Heart right ventricle (tissue), 16 donors: Measurements from ENCODE around the gene PRKCSH. TPM values are rescaled to one million over a fixed set of nuclear protein-coding genes. Genes with fewer than 3 reads are reported as not detected.

ENCODE experiments used
- ATAC-seq, 8 donors: fragments of 200-7000 bp; cut with Tn5 transposase; one replicate each; pipeline ENCODE4 v1.9.1; 2020; ENCODE audit warnings: mild to moderate bottlenecking in 8 of 8, moderate library complexity in 8 of 8, moderate number of reproducible peaks in 1 of 8
- DNase-seq, 2 donors: peaks; one replicate each; pipeline ENCODE4 v3.0.0-alpha.2; 2020
- H3K27ac ChIP-seq, 10 donors: fragments of 200-600 bp; sonication (generic) in 2 of 10; one replicate each; pipeline versions ENCODE4 v1.5.0 to v1.8.0; 2020 to 2022; ENCODE audit warnings: mild to moderate bottlenecking in 3 of 10
- H3K27me3 ChIP-seq, 7 donors: fragments of 200-600 bp; one replicate each; pipeline ENCODE4 v1.8.0; 2021 to 2022; ENCODE audit warnings: mild to moderate bottlenecking in 2 of 7
- H3K36me3 ChIP-seq, 9 donors: fragments of 200-600 bp; sonication (generic) in 1 of 9; one replicate each; pipeline versions ENCODE4 v1.5.0 to v1.8.0; 2020 to 2022; ENCODE audit warnings: mild to moderate bottlenecking in 2 of 9
- H3K4me1 ChIP-seq, 9 donors: fragments of 200-600 bp; sonication (generic) in 1 of 9; one replicate each; pipeline versions ENCODE4 v1.5.0 to v1.8.0; 2020 to 2022; ENCODE audit warnings: mild to moderate bottlenecking in 4 of 9
- H3K4me3 ChIP-seq, 10 donors: fragments of 200-600 bp; sonication (generic) in 2 of 10; one replicate each; pipeline versions ENCODE4 v1.5.0 to v1.8.0; 2020 to 2022; ENCODE audit warnings: mild to moderate bottlenecking in 7 of 10, moderate library complexity in 2 of 10
- H3K9me3 ChIP-seq, 11 donors: fragments of 200-600 bp in 10 of 11; sonication (generic) in 2 of 11; one replicate each; pipeline versions ENCODE4 v1.5.0 to v1.8.0; 2013 to 2022; ENCODE audit warnings: mild to moderate bottlenecking in 2 of 11, control low read depth in 1 of 11, moderate library complexity in 1 of 11
- CTCF ChIP-seq, 9 donors: fragments of 200-600 bp; sonication (generic) in 2 of 9; IDR thresholded peaks; one replicate each; pipeline versions ENCODE4 v1.5.0 to v1.8.0; 2021 to 2022; ENCODE audit warnings: antibody characterized with exemption in 9 of 9, mild to moderate bottlenecking in 5 of 9, moderate library complexity in 1 of 9
- WGBS, 2 donors: extraction: QIAGEN DNeasy Blood & Tissue Kit; methylation state at CpG; one replicate each; pipeline ENCODE4 v1.1.7; 2013; ENCODE audit warnings: inconsistent platforms in 1 of 2; 5-methylcytosine and 5-hydroxymethylcytosine counted together
- intact Hi-C, 10 donors: fragments of 100-400 bp; cut with DNase I; formaldehyde crosslinking; loops; one replicate each; pipeline versions ENCODE4 v1.11.1 to v1.14.2; 2022
- polyA plus RNA-seq, 2 donors: library from polyadenylated mRNA; stranded (reverse); fragments of 200-250 nt; gene quantifications; one replicate each; pipeline ENCODE4 v1.2.3, GENCODE V29; 2013
- total RNA-seq, 10 donors: library from RNA; stranded (reverse); fragmentation: NEBNext Ultra II Directional in 3 of 10; extraction: Animal tissue kit (Norgen Biotek cat#: 25700) in 3 of 10; gene quantifications; one replicate each; pipeline versions ENCODE4 v1.2.1 to v1.2.4, GENCODE V29; 2021 to 2023
- donor health status: Arrhythmogenic right ventricular cardiomyopathy.
- donor health status: ischemic (EF 13 %, LVEDD 7.1; RV severe dilation, severe dysfunction).
- donor health status: healthy with polysubstance abuse.
- donor health status: DM: no; HTN: yes; CAD: no.
- donor health status: DM: no; HTN: no; CAD: no.
- donor health status: ischemic (EF 25% LVEDD 6.9; RV normal size, moderate dysfunction).
- donor health status: ischemic (EF 25% LVEDD 5.7; RV mildly dilated, moderate dysfunction).
- donor health status: healthy.
- donor health status: DM: yes; HTN: yes; CAD: no.
- donor health status: Ischemic cardiomyopathy.
- donor health status: ischemic (EF 35%, LVEDD 5.7; RV mildly dilated, moderate dysfunction).
- donor health status: nonischemic (EF 11% LVEDD 7.7; RV severe dilation, severe dysfunction).
- donor health status: DM: yes; HTN: yes; CAD: no.
- donor health status: PGD.
- donor health status: ischemic (EF 29% LVEDD 5.4; RV normal size, mild dysfunction).
- donor health status: nonischemic (EF 23%, LVEDD 6.1; RV moderate dilation, normal function).

Gene PRKCSH
- total and polyA plus RNA-seq, 12 donors, result 84.3 to 177 (median 116) TPM

- peak overlapping the region; percentile 4 to 87 (median 78) for H3K4me3 ChIP-seq
- H3K36me3 ChIP-seq, result peaks cover 0 to 35% (median 17%) of the 10 kb centered on the region in 9 donors
- no peak for TF ChIP-seq CTCF (IDR thresholded peaks at IDR 0.05)
- no peaks in the 10 kb centered on the region for H3K9me3 ChIP-seq
- WGBS, 2 donors, result 3 to 6% methylated on average over 9 of the region's 9 CpGs
- H3K27ac ChIP-seq, result peak overlapping the region; percentile 44 to 86 (median 80)
- peaks cover 8 to 23% (median 20%) of the 10 kb centered on the region in 9 donors for H3K4me1 ChIP-seq
- no peaks in the 10 kb centered on the region for H3K27me3 ChIP-seq
- intact Hi-C loops, result loop anchor here in 8 of 10 donors (1.0 to 10.0 kb wide), 6 partner anchors 48 to 142 kb away; partner anchors contain the start of genes EPOR (in 7 of the 8), SWSAP1 (in 1 of the 8) and TSPAN16 (in 1 of the 8)
- DNase-seq (no peak), ATAC-seq (peak in 3 of 8 donors; percentile 4 to 9 (median 5))
Measured at GRCh38 chr19:11434703-11435056, 755 bp upstream of the PRKCSH start.

- H3K4me1 ChIP-seq, result peaks cover 8 to 23% (median 20%) of the 10 kb centered on the region in 9 donors
- no peaks in the 10 kb centered on the region for H3K27me3 ChIP-seq
- peak overlapping the region; percentile 50 to 87 (median 78) for H3K4me3 ChIP-seq
- H3K27ac ChIP-seq, result peak overlapping the region in 9 of 10 donors; percentile 70 to 86 (median 78)
- H3K36me3 ChIP-seq, result peaks cover 0 to 47% (median 29%) of the 10 kb centered on the region in 9 donors
- DNase-seq (no peak), ATAC-seq (no peak)
- intact Hi-C loops, result loop anchor here in 8 of 10 donors (1.0 to 10.0 kb wide), 6 partner anchors 46 to 144 kb away; partner anchors contain the start of genes EPOR (in 6 of the 8), SWSAP1 (in 1 of the 8) and TSPAN16 (in 1 of the 8)
- WGBS, 2 donors, result 4% methylated on average over 21 of the region's 21 CpGs
- no peak for TF ChIP-seq CTCF (IDR thresholded peaks at IDR 0.05)
- no peaks in the 10 kb centered on the region for H3K9me3 ChIP-seq
Measured at GRCh38 chr19:11435833-11436313, 438 bp downstream of the PRKCSH start.

GRCh38 chr19:11437955-11438354 lies 2.5 kb downstream of the PRKCSH start:
- ATAC-seq (no peak), DNase-seq (no peak)
- WGBS, 2 donors, result 93 to 97% methylated on average over 9 of the region's 9 CpGs
- Histone ChIP-seq H3K9me3 (no peaks in the 10 kb centered on the region), H3K36me3 (peaks cover 0 to 67% (median 48%) of the 10 kb centered on the region in 9 donors), H3K4me3 (no peak overlapping the region), H3K27ac (no peak overlapping the region), H3K4me1 (peaks cover 8 to 23% (median 20%) of the 10 kb centered on the region in 9 donors), H3K27me3 (no peaks in the 10 kb centered on the region)
- intact Hi-C loops, result loop anchor here in 7 of 10 donors (5.0 to 10.0 kb wide), 4 partner anchors 53 to 146 kb away; partner anchors contain the start of genes EPOR (in 6 of the 7) and TSPAN16 (in 1 of the 7)
- TF ChIP-seq CTCF (IDR thresholded peaks at IDR 0.05), result no peak

- H3K4me3 ChIP-seq, result no peak overlapping the region
- ATAC-seq (peak in 1 of 8 donors; percentile 17), DNase-seq (no peak)
- intact Hi-C loops, result loop anchor here in 3 of 10 donors (5.0 to 10.0 kb wide), 2 partner anchors 149 to 152 kb away; partner anchors contain the start of gene TSPAN16 (in 2 of the 3)
- H3K36me3 ChIP-seq, result peaks cover 0 to 100% (median 54%) of the 10 kb centered on the region in 9 donors
- H3K4me1 ChIP-seq, result peaks cover 0 to 15% (median 0%) of the 10 kb centered on the region in 9 donors
- WGBS, 2 donors, result 71 to 74% methylated on average over 5 of the region's 5 CpGs
- H3K27me3 ChIP-seq, result no peaks in the 10 kb centered on the region
- TF ChIP-seq CTCF (IDR thresholded peaks at IDR 0.05), result no peak
- H3K27ac ChIP-seq, result peak overlapping the region in 6 of 10 donors; percentile 6 to 52 (median 26)
- no peaks in the 10 kb centered on the region for H3K9me3 ChIP-seq
Measured at GRCh38 chr19:11444059-11444458, 8.6 kb downstream of the PRKCSH start.
